GM12878 (cell line): Measurements from ENCODE around the gene DDX21. TPM values are rescaled to one million over a fixed set of nuclear protein-coding genes. Genes with fewer than 3 reads are reported as not detected.

ENCODE experiments used
- ATAC-seq: fragments of 200-7000 bp; cut with Tn5 transposase; 3 replicates; pipeline ENCODE4 v1.9.1; 2020; ENCODE audit warnings: mild to moderate bottlenecking, moderate library complexity
- BruUV-seq: library from RNA; stranded (reverse); fragments of 400-500 nt; replicated peaks from 2 replicates; lab custom pipeline; 2021; lab: Mats Ljungman, UMichigan
- CTCF ChIA-PET: fragments of 300-600 bp; sonication (Branson Sonifier 250); formaldehyde crosslinking; extraction: SDS; loops from one replicate; lab custom pipeline; 2021; ENCODE audit warnings: inconsistent platforms; lab: Yijun Ruan, JAX
- POLR2A ChIA-PET: fragments of 350-600 bp; formaldehyde crosslinking; extraction: SDS; loops from one replicate; lab custom pipeline; 2021; ENCODE audit warnings: inconsistent platforms; lab: Charles Lee
- RAD21 ChIA-PET: fragments of 300-600 bp; sonication (Branson Sonifier 250); formaldehyde crosslinking; loops from one replicate; lab custom pipeline; 2023; ENCODE audit warnings: antibody characterized with exemption; ENCODE audit not compliant: unreplicated experiment; lab: Charles Lee
- SMC1A ChIA-PET: fragments of 300-600 bp; sonication (Branson Sonifier 250); formaldehyde crosslinking; loops from one replicate; lab custom pipeline; 2023; ENCODE audit not compliant: unreplicated experiment, uncharacterized antibody; lab: Charles Lee
- DNase-seq: peaks from one replicate; pipeline ENCODE4 v3.0.0-alpha.2; 2011; ENCODE audit warnings: low read depth, low spot score
- FAIRE-seq: peaks from 3 replicates; lab custom pipeline; 2011; peaks lifted over from hg19 to GRCh38; lab: Jason Lieb, UNC
- H2AFZ ChIP-seq: 2 replicates; pipeline ENCODE4 v1.6.0; 2011; ENCODE audit warnings: low read depth, low read length, control low read depth; ENCODE audit not compliant: control insufficient read depth
- H3K27ac ChIP-seq: 2 replicates; pipeline ENCODE4 v1.5.1; 2011; ENCODE audit warnings: control low read depth; ENCODE audit not compliant: control insufficient read depth, insufficient read depth
- H3K27me3 ChIP-seq, 2 experiments: replicated peaks in 1 of 2; 2 replicates each; pipeline versions ENCODE4 v1.6.0 to v1.6.1; 2011; ENCODE audit warnings: low read length in 1 of 2; ENCODE audit not compliant: control insufficient read depth in 2 of 2, insufficient read depth in 2 of 2
- H3K36me3 ChIP-seq, 2 experiments: 2 replicates each; pipeline ENCODE4 v1.5.1; 2011; ENCODE audit warnings: low read length in 1 of 2; ENCODE audit not compliant: control insufficient read depth in 2 of 2, insufficient read depth in 2 of 2
- H3K4me1 ChIP-seq: 2 replicates; pipeline ENCODE4 v1.6.1; 2011; ENCODE audit warnings: mild to moderate bottlenecking, low read length, moderate library complexity, mixed read lengths; ENCODE audit not compliant: control insufficient read depth, insufficient read depth
- H3K4me2 ChIP-seq: 2 replicates; pipeline ENCODE4 v1.6.0; 2011; ENCODE audit warnings: control low read depth; ENCODE audit not compliant: control insufficient read depth, insufficient read depth
- H3K4me3 ChIP-seq: fragments of 200-600 bp; sonication (generic); 2 replicates; pipeline ENCODE4 v1.5.1; 2016
- H3K79me2 ChIP-seq: 2 replicates; pipeline ENCODE4 v1.6.0; 2011; ENCODE audit warnings: low read length; ENCODE audit not compliant: control insufficient read depth, insufficient read depth
- H3K9ac ChIP-seq: 2 replicates; pipeline ENCODE4 v1.8.0; 2011; ENCODE audit warnings: low read length, control low read depth, mixed read lengths; ENCODE audit not compliant: control insufficient read depth, insufficient read depth
- H3K9me3 ChIP-seq: replicated peaks from 3 replicates; pipeline ENCODE4 v1.5.1; 2011; ENCODE audit warnings: mild to moderate bottlenecking, low read length; ENCODE audit not compliant: control insufficient read depth, insufficient read depth
- H4K20me1 ChIP-seq: 2 replicates; pipeline ENCODE4 v1.6.0; 2011; ENCODE audit not compliant: control insufficient read depth, insufficient read depth
- BCL11A ChIP-seq: IDR thresholded peaks from 2 replicates; pipeline ENCODE4 v1.6.1; 2011; ENCODE audit warnings: low read depth, low read length
- BRCA1 ChIP-seq: IDR thresholded peaks from 2 replicates; pipeline ENCODE4 v1.6.1; 2011; ENCODE audit warnings: low read depth, low read length, improper control_type of control experiment
- CEBPZ ChIP-seq: fragments of 150-350 bp; IDR thresholded peaks from 2 replicates; pipeline ENCODE4 v1.6.1; 2016; ENCODE audit warnings: low read depth, low read length
- POLR2AphosphoS2 ChIP-seq: IDR thresholded peaks from 2 replicates; pipeline ENCODE4 v1.6.1; 2011; ENCODE audit warnings: low read depth, mild to moderate bottlenecking, low read length, improper control_type of control experiment, moderate library complexity
- SMAD5 ChIP-seq: IDR thresholded peaks from 2 replicates; pipeline ENCODE4 v1.6.1; 2016; ENCODE audit warnings: antibody characterized with exemption, low read depth
- WGBS: methylation state at CpG from one replicate; pipeline ENCODE4 v1.1.6; 2016; ENCODE audit warnings: low lambda C conversion rate; ENCODE audit not compliant: insufficient replicate concordance, insufficient coverage; ENCODE audit errors: missing lambda C conversion rate; 5-methylcytosine and 5-hydroxymethylcytosine counted together
- in situ Hi-C: fragments of 300-500 bp; cut with MboI; formaldehyde crosslinking; loops from 9 replicates; pipeline ENCODE4 v1.14.3; 2018; ENCODE audit warnings: mixed read lengths
- intact Hi-C: fragments of 100-400 bp; cut with micrococcal nuclease; formaldehyde crosslinking; loops from one replicate; pipeline ENCODE4 v1.14.2; 2022; ENCODE audit not compliant: unreplicated experiment
- polyA plus RNA-seq, 11 experiments: library from polyadenylated mRNA; depleted of rRNA in 4 of 11; unstranded in 6 of 11; stranded (reverse) in 5 of 11; fragments of >200 nt; fragmentation: Nextera tagmentation in 4 of 11; fragmentation: Illumina TruSeq in 1 of 11; extraction: Ambion mirVana in 4 of 11; extraction: Trizol in 1 of 11; gene quantifications; 1 replicate in 1 of 11; 2 replicates in 10 of 11; pipeline versions ENCODE4 v1.2.1 to v1.2.3, GENCODE V29; 2011 to 2016; ENCODE audit warnings: inconsistent platforms in 2 of 11, missing spikeins in 2 of 11, low read depth in 1 of 11
- total RNA-seq, 4 experiments: library from RNA; depleted of rRNA in 3 of 4; stranded (reverse); fragments of >200 nt in 3 of 4; fragmentation: Illumina TruSeq in 1 of 4; extraction: Trizol in 1 of 4; gene quantifications; 2 replicates each; pipeline versions ENCODE4 v1.2.1 to v1.2.3, GENCODE V29; 2013 to 2021
- TF ChIP-seq, protein P1 (sequence below): fragments of 450-650 bp; formaldehyde crosslinking; IDR thresholded peaks from 2 replicates; pipeline ENCODE4 v1.5.0; 2022; ENCODE audit warnings: mild to moderate bottlenecking, missing genetic modification characterization

Gene DDX21
- total and polyA plus RNA-seq, 10 of the 15 experiments (the other 5 are each of a cell fraction or from before 2014, with no cell fraction given): 41.1 to 182 (median 116) TPM

GRCh38 chr10:68954904-68955303 lies 1.1 kb upstream of the DDX21 start (continued):
- TF ChIP-seq, protein P1, sequence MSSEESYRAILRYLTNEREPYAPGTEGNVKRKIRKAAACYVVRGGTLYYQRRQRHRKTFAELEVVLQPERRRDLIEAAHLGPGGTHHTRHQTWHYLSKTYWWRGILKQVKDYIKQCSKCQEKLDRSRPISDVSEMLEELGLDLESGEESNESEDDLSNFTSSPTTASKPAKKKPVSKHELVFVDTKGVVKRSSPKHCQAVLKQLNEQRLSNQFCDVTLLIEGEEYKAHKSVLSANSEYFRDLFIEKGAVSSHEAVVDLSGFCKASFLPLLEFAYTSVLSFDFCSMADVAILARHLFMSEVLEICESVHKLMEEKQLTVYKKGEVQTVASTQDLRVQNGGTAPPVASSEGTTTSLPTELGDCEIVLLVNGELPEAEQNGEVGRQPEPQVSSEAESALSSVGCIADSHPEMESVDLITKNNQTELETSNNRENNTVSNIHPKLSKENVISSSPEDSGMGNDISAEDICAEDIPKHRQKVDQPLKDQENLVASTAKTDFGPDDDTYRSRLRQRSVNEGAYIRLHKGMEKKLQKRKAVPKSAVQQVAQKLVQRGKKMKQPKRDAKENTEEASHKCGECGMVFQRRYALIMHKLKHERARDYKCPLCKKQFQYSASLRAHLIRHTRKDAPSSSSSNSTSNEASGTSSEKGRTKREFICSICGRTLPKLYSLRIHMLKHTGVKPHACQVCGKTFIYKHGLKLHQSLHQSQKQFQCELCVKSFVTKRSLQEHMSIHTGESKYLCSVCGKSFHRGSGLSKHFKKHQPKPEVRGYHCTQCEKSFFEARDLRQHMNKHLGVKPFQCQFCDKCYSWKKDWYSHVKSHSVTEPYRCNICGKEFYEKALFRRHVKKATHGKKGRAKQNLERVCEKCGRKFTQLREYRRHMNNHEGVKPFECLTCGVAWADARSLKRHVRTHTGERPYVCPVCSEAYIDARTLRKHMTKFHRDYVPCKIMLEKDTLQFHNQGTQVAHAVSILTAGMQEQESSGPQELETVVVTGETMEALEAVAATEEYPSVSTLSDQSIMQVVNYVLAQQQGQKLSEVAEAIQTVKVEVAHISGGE (CRISPR knock-in tag): no peak
- no peak for TF ChIP-seq SMAD5
- TF ChIP-seq POLR2AphosphoS2: no peak
- TF ChIP-seq BRCA1: no peak

- TSS peak; percentile 93 for BruUV-seq
- 4% methylated on average over 16 of the region's 16 CpGs for WGBS
- DNase-seq (no peak), ATAC-seq (peak; percentile 32), FAIRE-seq (no peak)
- Histone ChIP-seq H3K27ac (peak overlapping the region; percentile 94), H3K4me1 (no peaks in the 10 kb centered on the region), H3K9ac (peak overlapping the region; percentile 92), H2AFZ (peak overlapping the region; percentile 86), H3K79me2 (peaks cover 54% of the 10 kb centered on the region), H3K4me2 (peak overlapping the region; percentile 71), H3K4me3 (peak overlapping the region; percentile 93), H3K36me3 (no peaks in the 10 kb centered on the region; a peak in 1 of 4 replicates), H4K20me1 (no peaks in the 10 kb centered on the region), H3K9me3 (no peaks in the 10 kb centered on the region), H3K27me3 (no peaks in the 10 kb centered on the region)
- intact Hi-C loops (no loop called here), in situ Hi-C loops (no loop called here)
- ChIA-PET RAD21 (interaction anchor here (0.9 to 2.0 kb wide), 8 partner anchors 29 to 472 kb away, joined by 3 to 6 read pairs (median 4); partner anchors contain the start of genes SRGN and SUPV3L1), SMC1A (interaction anchor here (0.7 to 1.7 kb wide), 9 partner anchors 12 to 277 kb away, joined by 3 to 6 read pairs (median 3); no protein-coding TSS in a partner anchor), POLR2A (interaction anchor here (0.6 to 1.9 kb wide), 6 partner anchors 32 to 270 kb away, joined by 3 to 6 read pairs (median 4); no protein-coding TSS in a partner anchor), CTCF (interaction anchor here (0.8 to 2.8 kb wide), 19 partner anchors 12 to 449 kb away, joined by 3 to 14 read pairs (median 5); no protein-coding TSS in a partner anchor)
- TF ChIP-seq BCL11A (0 out of 2 replicates have a peak, but pooled peaks have one; percentile 2), CEBPZ (no peak)
These were observed 577 bp upstream of the DDX21 start for GRCh38 chr10:68955355-68955831.
